ENCODE measurements around the gene CHID1.

Gene CHID1

GRCh38 chr11:910589-911030, at the start of gene CHID1:
Gene CHID1, minus strand, starts transcription at chr11:910810. Its CDS starts 5,994 bp downstream, at chr11:904816.
- DNase-seq, result peak; percentile 65 to 78

DNA sequence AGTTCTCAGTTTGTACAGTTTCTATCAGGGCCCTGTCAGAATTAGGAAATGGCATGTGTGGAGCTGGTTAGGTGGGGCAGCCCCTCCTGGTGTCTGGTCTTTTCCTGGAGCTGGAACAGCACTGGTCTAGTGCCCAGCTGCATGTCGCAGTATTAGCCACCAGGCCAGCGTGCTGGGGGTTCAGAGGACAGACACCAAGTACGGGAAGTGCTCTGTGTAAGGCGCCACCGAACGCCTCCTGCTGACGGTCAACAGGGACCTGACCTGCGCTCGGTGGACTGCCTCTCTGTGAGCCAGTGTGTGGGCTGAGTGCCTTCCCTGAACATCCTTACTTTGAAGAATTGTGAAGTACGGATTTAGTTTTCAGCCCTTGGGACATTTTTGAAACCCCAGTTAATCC, 49.0 kb upstream of the CHID1 start:
- DNase-seq, result no peak

GRCh38 chr11:959027-959426, 48.4 kb upstream of the CHID1 start:
- DNase-seq, result no peak

GRCh38 chr11:958101-958500, 47.5 kb upstream of the CHID1 start:
- DNase-seq, result no peak

DNA sequence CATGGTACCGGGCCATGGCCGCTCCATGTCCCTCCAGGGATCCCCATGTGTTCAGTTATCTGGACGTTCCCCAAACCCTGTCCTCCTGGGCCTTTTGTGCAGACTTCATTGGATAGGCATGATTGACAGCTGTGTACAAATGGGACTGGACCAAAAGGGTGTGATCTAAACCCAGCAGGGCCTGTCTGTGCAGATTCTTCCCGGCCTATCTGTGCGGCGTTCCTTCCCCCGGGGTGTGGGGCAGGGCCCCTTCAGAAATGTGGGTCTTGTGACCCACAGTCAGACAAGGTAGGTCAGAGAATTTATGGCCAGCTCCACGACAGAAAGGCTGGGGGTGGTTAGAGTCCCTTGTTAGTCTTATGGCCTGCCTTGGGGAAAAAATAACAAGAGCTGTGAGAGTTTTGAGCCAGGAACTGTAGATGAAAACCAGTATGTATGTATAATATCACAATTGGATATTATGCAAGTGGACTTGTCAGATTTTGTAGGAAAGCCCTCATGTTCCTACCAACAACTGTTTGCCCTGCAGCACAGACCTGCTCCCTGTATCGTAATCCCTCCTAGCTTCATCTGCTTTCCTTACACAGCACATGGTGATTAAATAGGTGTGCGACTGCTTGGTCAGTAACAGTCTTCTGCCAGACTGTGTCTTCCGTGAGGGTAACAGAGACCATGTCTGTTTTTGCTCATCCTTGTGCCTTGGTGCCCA, 46.8 kb upstream of the CHID1 start:
- DNase-seq, result no peak

- DNase-seq, result no peak
Observed at GRCh38 chr11:955154-956063, 44.8 kb upstream of the CHID1 start.

DNA sequence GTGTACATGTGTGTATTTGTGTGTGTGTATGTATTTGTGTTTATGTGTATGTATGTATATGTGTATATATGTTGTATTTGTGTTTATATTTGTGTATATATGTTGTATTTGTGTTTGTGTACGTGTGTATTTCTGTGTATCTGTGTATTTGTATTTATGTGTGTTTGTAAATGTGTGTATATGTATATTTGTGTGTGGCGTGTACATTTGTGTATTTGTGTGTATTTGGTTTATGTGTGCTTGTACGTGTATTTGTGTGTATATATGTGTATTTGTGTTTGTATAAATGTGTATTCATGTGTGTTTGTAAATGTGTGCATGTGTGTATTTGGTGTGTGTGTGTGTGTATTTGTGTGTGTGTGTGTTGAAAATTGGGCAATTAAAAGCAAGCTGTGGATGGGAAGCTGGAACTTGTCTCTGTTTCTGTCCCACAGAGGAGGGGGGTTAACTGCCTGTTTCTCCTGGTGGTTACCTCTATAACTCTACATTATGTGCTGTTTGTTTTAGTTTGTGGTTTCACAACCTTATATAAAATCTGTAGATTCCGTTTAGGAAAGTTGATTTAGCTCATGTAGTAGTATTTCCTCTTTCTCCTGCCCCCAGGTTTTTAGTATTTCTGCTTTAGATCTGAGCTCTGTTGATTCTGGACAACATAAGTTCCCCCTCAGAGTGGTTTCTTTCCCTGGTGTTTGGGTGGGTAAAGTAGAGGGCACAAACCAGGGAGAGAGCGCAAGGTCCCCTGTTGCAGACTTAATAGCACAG, 44.0 kb upstream of the CHID1 start:
- no peak for DNase-seq

DNA sequence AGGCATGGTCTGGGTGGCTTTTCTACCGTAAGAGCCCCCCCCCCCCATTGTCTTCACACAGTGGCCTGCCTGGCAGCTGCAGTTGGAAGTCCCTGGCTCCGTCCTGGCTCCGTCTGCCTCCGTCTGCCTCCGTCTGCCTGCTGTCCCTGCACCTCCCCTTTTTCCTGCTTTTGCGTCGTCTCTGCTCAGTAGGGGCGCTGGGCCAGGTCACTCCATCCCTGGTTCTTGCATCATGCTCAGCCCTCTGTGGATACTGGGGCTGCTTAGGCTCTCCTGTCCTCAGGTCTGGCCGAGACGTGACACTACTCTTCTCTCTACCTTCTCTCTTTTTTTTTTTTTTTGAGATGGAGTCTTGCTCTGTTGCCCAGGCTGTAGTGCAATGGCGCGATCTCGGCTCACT, 42.9 kb upstream of the CHID1 start:
- DNase-seq, result no peak

DNA sequence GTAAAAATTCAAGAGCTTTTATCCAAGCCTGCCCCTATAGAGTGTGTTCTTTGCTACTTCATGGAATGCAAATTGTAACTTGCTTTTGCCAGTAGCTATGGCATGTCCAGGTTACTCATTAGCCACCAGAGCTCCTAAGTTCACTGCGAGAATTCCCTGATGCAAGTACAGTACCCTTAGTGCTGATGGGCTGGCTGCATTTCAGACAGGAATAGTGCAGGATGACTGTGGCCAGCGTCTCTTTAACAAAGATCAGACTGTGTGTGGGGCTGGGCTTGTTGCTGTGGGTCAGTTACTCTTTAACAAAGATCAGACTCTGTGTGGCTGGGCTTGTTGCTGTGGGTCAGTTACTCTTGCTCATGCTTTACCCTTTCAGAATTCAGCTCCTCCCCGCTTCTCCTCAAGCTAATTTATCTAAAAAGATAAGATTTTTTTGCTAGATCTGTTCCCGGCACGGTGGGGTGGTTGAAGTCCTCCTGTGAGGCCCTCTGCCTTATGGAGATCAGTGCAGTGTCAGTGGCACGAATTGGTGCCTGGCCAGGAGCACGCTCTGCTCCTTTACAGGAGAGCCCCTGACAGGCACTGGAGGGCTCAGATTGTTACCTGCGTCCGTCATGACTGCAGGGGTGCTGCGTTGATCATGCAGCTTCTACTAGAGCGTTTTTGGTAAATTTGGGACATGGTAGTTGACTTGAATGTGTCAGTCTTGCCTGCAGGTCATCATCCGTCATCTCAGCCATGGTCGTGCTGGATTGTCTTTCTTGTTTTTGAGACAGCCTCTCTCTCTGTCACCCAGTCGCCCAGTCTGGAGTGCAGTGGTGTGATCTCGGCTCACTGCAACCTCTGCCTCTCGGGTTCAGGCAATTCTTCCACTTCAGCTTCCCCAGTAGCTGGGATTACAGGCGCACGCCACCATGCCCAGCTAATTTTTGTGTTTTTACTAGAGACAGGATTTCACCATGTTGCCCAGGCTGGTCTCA, 42.1 kb upstream of the CHID1 start:
- no peak for DNase-seq

- DNase-seq, result no peak
Observed at GRCh38 chr11:951507-951906, 40.9 kb upstream of the CHID1 start.

GRCh38 chr11:947744-948143, 37.1 kb upstream of the CHID1 start:
- no peak for DNase-seq

DNA sequence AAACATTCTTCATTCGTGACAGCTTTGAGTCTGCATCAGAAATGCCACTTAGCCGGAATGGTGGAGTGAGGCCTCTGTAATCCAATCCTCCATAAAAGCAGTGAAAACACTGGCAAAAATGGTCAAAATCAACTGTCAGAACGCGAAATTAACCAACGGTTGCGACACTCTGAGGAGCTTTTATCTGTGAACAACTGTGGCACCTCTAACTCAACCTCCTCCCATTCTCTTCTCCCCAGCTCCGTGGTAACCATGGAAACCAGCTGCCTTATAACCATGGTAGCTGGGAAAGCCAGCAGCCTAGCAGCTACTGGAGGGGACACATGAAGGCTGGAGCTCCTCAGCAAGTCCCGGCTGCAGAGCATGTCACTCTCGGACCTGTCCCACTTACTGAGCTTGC, 35.4 kb upstream of the CHID1 start:
- DNase-seq, result no peak

DNA sequence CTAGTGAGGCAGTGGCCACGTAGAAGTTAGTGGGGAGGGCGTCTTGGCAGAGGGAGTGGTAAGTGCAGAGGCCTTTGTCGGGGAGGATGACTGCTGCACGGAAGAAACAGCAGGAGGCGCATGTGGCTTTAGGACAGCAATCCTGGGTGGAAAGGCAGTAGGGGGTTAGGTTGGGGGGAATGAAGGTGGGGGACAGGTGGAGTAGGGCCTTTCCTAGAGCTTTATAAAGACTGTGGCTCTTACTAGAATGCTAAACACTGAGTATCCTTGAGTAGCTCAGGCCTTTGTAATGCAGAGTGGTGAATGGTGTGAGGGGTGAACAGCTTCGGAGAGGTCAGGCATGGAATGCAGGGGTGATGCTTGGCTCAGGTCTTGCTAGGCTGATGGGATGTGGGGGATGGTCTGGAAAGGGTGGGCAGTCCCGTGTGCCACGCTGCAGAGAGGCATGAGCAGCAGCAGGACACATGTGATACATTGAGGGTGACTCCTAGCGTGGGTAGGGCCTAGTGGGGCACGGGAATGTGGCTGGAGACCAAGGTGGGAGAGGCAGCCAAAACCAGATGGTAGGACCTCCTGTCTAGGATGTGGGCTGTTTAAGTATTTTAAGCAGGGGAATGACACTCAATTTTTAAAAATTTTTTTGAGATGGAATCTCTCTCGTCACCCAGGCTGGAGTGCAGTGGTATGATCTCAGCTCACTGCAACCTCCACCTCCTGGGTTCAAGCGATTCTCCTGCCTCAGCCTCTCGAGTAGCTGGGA, 34.3 kb upstream of the CHID1 start:
- no peak for DNase-seq

DNA sequence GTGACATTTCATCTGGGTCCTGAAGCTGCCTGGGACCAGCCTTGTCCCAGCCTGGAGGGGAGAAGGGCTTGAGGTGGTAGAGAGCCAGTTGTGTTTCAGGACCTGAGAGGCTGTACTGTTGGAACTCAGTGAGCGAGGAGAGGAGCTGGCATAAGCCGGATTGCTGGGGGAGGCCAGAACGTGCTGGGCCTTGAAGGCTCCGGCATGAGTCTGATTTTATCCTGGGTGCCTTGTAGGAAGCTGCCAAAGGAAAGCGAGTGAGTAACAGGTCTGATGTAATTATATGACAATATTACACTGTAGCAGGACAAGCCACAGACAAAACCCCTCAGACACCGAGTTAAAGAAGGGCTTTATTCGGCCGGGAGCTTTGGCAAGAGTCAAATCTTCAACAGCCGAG, 32.2 kb upstream of the CHID1 start:
- no peak for DNase-seq

DNA sequence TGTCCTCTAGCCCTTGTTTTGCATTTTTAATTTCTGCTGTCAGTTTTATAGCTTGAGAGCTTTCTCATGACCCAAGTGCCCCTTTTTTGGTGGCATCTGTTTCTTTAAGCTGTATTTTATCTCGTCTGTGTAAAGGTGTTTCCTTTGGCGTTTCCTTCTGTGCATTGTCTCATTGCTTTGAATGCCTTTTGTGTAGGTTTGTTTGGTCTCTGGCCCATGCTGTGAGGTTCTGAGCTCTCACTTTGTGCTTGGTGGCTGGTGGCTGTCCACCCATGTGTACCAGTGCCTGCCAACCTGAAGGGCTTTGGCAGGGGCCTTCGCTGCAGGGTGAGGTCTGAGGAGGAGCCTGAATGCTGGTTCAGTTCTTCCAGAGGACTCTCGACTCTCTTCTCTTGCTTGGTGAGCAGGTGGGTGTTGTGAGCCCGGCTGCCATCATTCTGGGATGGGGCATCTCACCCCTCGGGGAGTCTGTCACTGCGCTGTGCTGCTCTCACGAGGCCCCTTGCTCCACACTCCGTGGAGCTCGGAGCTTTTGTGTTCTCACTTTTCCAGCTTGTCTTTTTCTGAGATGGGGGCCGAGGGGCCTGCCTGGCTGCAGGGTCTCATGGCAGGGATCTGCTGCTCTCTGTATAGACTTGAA, 30.0 kb upstream of the CHID1 start:
- DNase-seq, result no peak

GRCh38 chr11:937841-938261, 27.2 kb upstream of the CHID1 start:
- DNase-seq, result no peak

DNA sequence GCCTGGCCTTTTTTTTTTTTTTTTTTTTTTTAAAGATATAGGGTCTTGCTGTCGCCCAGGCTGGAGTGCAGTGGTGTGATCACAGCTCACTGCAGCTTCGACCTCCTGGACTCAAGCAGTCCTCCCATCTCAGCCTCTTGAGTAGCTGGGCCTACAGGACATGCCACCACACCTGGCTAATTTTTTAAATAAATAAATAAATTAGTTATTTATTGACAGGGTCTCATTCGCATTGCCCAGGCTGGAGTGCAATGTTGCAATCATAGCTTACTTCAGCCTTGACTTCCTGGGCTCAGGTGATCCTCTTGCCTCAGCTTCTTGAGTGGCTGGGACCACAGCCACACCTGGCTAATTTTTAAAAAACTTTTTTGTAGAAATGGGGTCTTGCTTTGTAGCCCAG, 25.6 kb upstream of the CHID1 start:
- DNase-seq, result no peak

DNA sequence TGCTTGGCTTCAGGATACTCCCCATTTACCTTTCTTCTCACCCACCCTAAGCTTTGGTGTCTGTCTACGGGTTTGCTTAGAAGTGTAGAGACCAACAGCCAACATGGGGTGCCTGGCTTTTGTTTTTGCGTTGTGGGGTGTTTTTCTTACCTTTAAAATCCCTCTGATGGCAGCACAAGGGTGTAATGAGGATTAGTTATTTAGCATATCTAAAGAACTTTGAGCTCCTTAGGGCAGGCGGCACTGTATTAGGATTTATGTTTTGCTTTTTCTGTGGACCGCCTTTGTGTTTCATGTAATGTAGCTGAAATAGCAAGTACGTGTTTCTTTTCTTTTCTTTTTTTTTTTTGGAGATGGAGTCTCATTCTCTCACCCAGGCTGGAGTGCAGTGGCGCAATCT, 23.9 kb upstream of the CHID1 start:
- no peak for DNase-seq

DNA sequence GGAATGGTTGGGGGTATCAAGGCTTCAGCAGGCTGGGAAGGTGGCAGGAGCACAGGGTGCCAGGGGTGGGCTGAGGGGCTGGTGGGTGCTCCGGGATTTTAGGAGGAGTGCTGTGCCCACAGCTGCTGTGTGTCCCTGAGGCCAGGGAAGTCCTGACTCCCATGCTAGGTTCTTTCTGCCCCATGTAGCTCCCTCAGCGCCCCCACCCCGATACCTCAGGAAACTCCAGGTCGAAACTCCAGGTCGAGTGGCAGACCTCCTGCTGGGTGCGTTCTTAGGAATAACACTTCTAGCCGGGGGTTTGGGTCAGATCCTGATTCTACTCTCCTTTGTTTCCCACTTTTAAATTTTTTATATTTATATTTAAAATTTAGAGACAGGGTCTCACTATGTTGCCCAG, 23.3 kb upstream of the CHID1 start:
- no peak for DNase-seq

DNA sequence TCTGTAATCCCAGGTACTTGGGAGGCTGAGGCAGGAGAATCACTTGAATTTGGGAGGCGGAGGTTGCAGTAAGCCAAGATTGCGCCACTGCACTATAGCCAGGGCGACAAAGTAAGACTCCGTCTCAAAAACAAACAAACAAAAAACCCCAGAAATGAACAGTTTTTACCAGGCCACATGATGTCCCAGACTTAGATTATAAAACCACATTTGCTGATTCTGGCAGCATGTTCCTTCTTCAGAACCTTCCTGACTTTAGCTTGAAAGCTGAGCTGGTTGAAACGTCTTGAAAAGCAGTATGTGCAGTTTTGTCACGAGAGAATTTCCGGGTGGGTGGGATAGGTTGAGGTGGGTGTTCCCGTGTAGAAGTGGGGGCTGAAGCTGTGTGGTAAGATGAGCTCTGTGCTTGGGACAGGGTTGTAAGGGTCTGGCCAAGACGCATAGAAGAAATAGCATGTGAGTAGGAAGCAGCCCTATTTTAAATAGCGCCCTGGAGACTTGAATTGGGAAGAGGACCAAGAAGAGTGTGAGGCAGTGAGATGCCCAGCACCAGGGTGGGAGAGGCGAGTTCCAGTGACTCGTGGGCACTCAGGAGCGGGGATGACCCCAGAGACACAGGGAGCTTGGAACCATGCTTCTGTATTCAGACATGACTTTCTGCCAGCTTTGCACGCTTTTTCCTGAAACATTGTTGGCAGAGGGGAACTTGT, 22.7 kb upstream of the CHID1 start:
- DNase-seq, result no peak
